Fibroblast of mammary gland (primary cell): ENCODE results near the gene SOAT1.
"Not testable (repeated sequence)": the region's sequence is repeated elsewhere in the genome, so short reads cannot be mapped to it uniquely, and the experiment has no call there.

Experiments used
- DNase-seq: peaks from one replicate; pipeline ENCODE4 v3.0.0-alpha.2; 2010; ENCODE audit warnings: low read depth
- H3K4me3 ChIP-seq: 2 replicates; pipeline ENCODE4 v1.5.1; 2011; ENCODE audit warnings: low read depth, mild to moderate bottlenecking, low read length, moderate library complexity; ENCODE audit not compliant: control insufficient read depth
- CTCF ChIP-seq: conservative IDR thresholded peaks from 2 replicates; pipeline ENCODE4 v1.5.1; 2011; ENCODE audit warnings: low read depth, low read length, inconsistent platforms; ENCODE audit not compliant: control insufficient read depth, insufficient read depth

The SOAT1 gene

GRCh38 chr1:179384027-179384426 lies 90.4 kb downstream of the SOAT1 start:
- no peak for DNase-seq

GRCh38 chr1:179385510-179385909 lies 91.9 kb downstream of the SOAT1 start:
- DNase-seq, result no peak
- TF ChIP-seq CTCF, result no peak
- H3K4me3 ChIP-seq, result no peak overlapping the region

More at GRCh38 chr1:179384027-179384426, 90.4 kb downstream of the SOAT1 start:
- no peak for TF ChIP-seq CTCF
- H3K4me3 ChIP-seq, result no peak overlapping the region

- TF ChIP-seq CTCF, result no peak
- no peak for DNase-seq
- no peak overlapping the region for H3K4me3 ChIP-seq
Measured at GRCh38 chr1:179393721-179394120, 100.1 kb downstream of the SOAT1 start.

GRCh38 chr1:179399399-179399798 lies 105.8 kb downstream of the SOAT1 start:
- H3K4me3 ChIP-seq, DNase-seq: not testable (repeated sequence)
